A549 treated with AZD2906 at 1 μM for 4 hours (cell line): ENCODE measurements around the gene IL1A. TPM values are rescaled to one million over a fixed set of nuclear protein-coding genes. Genes with fewer than 3 reads are reported as not detected.

ENCODE experiments used
- total RNA-seq: library from RNA; stranded (reverse); fragments of 200-300 nt; extraction: Qiagen RNA extraction; gene quantifications from 5 replicates; pipeline ENCODE4 v1.2.3, GENCODE V29; 2022

Gene IL1A
- 0.14 to 0.31 TPM (median 0.24 TPM) in 5 replicates for total RNA-seq

GRCh38 chr2:112784199-112785189 is at the start of gene IL1A:
Gene IL1A, minus strand, starts transcription at chr2:112784493. Its CDS starts 723 bp downstream, at chr2:112783770.

GRCh38 chr2:112764071-112765044 is 19.9 kb downstream of the IL1A start, which contains the start of gene CKAP2L:
Gene CKAP2L, minus strand, starts transcription at chr2:112764609. Its CDS starts 11 bp downstream, at chr2:112764598.

Other genes with a start within 250 kb of the IL1A start
- 21.5 to 25.6 TPM (median 21.8 TPM) in 5 replicates for gene POLR1B, start 242.0 kb downstream of the IL1A start, total RNA-seq
- 62.2 to 72.2 TPM (median 65.5 TPM) in 5 replicates for gene CHCHD5, start 199.9 kb downstream of the IL1A start, total RNA-seq
- gene SLC20A1, start 138.6 kb downstream of the IL1A start, total RNA-seq, result 141 to 164 TPM (median 145 TPM) in 5 replicates
- 0.06 to 0.94 TPM in 2 of 5 replicates, not detected in the others for gene NT5DC4, start 63.5 kb downstream of the IL1A start, total RNA-seq
- gene CKAP2L, start 19.9 kb downstream of the IL1A start, total RNA-seq, result 11.8 to 19.1 TPM (median 13.9 TPM) in 5 replicates
- gene IL1B, start 52.3 kb upstream of the IL1A start, total RNA-seq, result 0.07 to 0.21 TPM (median 0.14 TPM) in 5 replicates
- not detected in 5 replicates for gene IL37, start 126.7 kb upstream of the IL1A start, total RNA-seq
- not detected in 5 replicates for gene IL36G, start 193.5 kb upstream of the IL1A start, total RNA-seq
- not detected in 5 replicates for gene IL36A, start 221.0 kb upstream of the IL1A start, total RNA-seq